HEK293 (cell line): Measurements from ENCODE around the gene REX1BD.
A peak's percentile ranks its signal among the peaks of the same experiment; 100 is the strongest.

Experiments used
- AEBP2 ChIP-seq: fragments of 450-650 bp; formaldehyde crosslinking; IDR thresholded peaks from 2 replicates; pipeline ENCODE4 v1.5.1; 2016; ENCODE audit warnings: missing biosample characterization, missing genetic modification characterization, borderline replicate concordance
- SP2 ChIP-seq: fragments of 450-650 bp; formaldehyde crosslinking; IDR thresholded peaks from 2 replicates; pipeline ENCODE4 v1.5.1; 2016; ENCODE audit warnings: missing biosample characterization, missing genetic modification characterization
- YY1 ChIP-seq: fragments of 450-650 bp; formaldehyde crosslinking; IDR thresholded peaks from 2 replicates; pipeline ENCODE4 v1.5.1; 2018; ENCODE audit warnings: missing biosample characterization, missing genetic modification characterization
- ZEB2 ChIP-seq: fragments of 450-650 bp; formaldehyde crosslinking; IDR thresholded peaks from 2 replicates; pipeline ENCODE4 v1.5.1; 2016; ENCODE audit warnings: missing biosample characterization, missing genetic modification characterization
- ZNF174 ChIP-seq: fragments of 450-650 bp; formaldehyde crosslinking; IDR thresholded peaks from 2 replicates; pipeline ENCODE4 v1.5.0; 2017; ENCODE audit warnings: missing biosample characterization, mild to moderate bottlenecking, missing genetic modification characterization
- ZNF274 ChIP-seq, 2 experiments: fragments of 200-500 bp in 1 of 2; fragments of 450-650 bp in 1 of 2; sonication (Bioruptor generic) in 1 of 2; formaldehyde crosslinking in 1 of 2; IDR thresholded peaks; 2 replicates each; pipeline versions ENCODE4 v1.5.1 to v1.6.1; 2014 to 2016; ENCODE audit warnings: borderline replicate concordance in 1 of 2, inconsistent platforms in 1 of 2, low read length in 1 of 2, missing biosample characterization in 1 of 2, missing genetic modification characterization in 1 of 2
- ZNF529 ChIP-seq: fragments of 450-650 bp; formaldehyde crosslinking; IDR thresholded peaks from 2 replicates; pipeline ENCODE4 v1.5.1; 2017; ENCODE audit warnings: missing genetic modification characterization, missing biosample characterization; ENCODE audit not compliant: insufficient replicate concordance
- ZNF580 ChIP-seq: fragments of 450-650 bp; formaldehyde crosslinking; IDR thresholded peaks from 2 replicates; pipeline ENCODE4 v1.5.1; 2016; ENCODE audit warnings: missing biosample characterization, missing genetic modification characterization
- ZNF639 ChIP-seq: fragments of 450-650 bp; formaldehyde crosslinking; IDR thresholded peaks from 2 replicates; pipeline ENCODE4 v1.5.1; 2016; ENCODE audit warnings: missing biosample characterization, missing genetic modification characterization

- no peak for TF ChIP-seq ZNF174 (tag by site-specific recombination)
- peak; percentile 86 for TF ChIP-seq ZEB2 (tag by site-specific recombination)
- no peak for TF ChIP-seq ZNF274 (IDR thresholded peaks at IDR 0.05; ENCODE audit: low read length)
- TF ChIP-seq ZNF274 (tag by site-specific recombination; IDR thresholded peaks at IDR 0.05; ENCODE audit: borderline replicate concordance) = no peak
- TF ChIP-seq ZNF529 (tag by site-specific recombination) = no peak
- TF ChIP-seq YY1 (tag by site-specific recombination) = no peak
- TF ChIP-seq SP2 (tag by site-specific recombination) = peak; percentile 98
- no peak for TF ChIP-seq ZNF639
- no peak for TF ChIP-seq AEBP2 (tag by site-specific recombination)
- TF ChIP-seq ZNF580 (tag by site-specific recombination) = no peak
Observed at GRCh38 chr19:18636183-18636968, 47.8 kb downstream of the REX1BD start.
